ENCODE data around the gene SPDYC. TPM values are rescaled to one million over a fixed set of nuclear protein-coding genes. Genes with fewer than 3 reads are reported as not detected.

The SPDYC gene
- total RNA-seq, 1 experiment from 2014 or later = not detected

Other genes with a start within 250 kb of the SPDYC start
- gene PPP2R5B, start 245.5 kb upstream of the SPDYC start, total RNA-seq (2014; rRNA removed; shearing (Covaris generic); ENCODE audit: low replicate concordance) = 5.4 and 8.8 TPM in 2 replicates
- gene GPHA2, start 234.3 kb upstream of the SPDYC start, total RNA-seq (2014; rRNA removed; shearing (Covaris generic); ENCODE audit: low replicate concordance) = not detected in 2 replicates
- not detected in 2 replicates for gene MAJIN, start 198.1 kb upstream of the SPDYC start, total RNA-seq (2014; rRNA removed; shearing (Covaris generic); ENCODE audit: low replicate concordance)
- 1.3 TPM in 1 of 2 replicates, not detected in the other for gene BATF2, start 173.3 kb upstream of the SPDYC start, total RNA-seq (2014; rRNA removed; shearing (Covaris generic); ENCODE audit: low replicate concordance)
- 170 and 249 TPM in 2 replicates for gene ARL2, start 156.1 kb upstream of the SPDYC start, total RNA-seq (2014; rRNA removed; shearing (Covaris generic); ENCODE audit: low replicate concordance)
- gene SNX15, start 142.8 kb upstream of the SPDYC start, total RNA-seq (2014; rRNA removed; shearing (Covaris generic); ENCODE audit: low replicate concordance) = 11.2 and 18.5 TPM in 2 replicates
- gene SAC3D1, start 129.0 kb upstream of the SPDYC start, total RNA-seq (2014; rRNA removed; shearing (Covaris generic); ENCODE audit: low replicate concordance) = 42.1 and 54.8 TPM in 2 replicates
- not detected in 2 replicates for gene NAALADL1, start 111.7 kb upstream of the SPDYC start, total RNA-seq (2014; rRNA removed; shearing (Covaris generic); ENCODE audit: low replicate concordance)
- gene CDCA5, start 86.2 kb upstream of the SPDYC start, total RNA-seq (2014; rRNA removed; shearing (Covaris generic); ENCODE audit: low replicate concordance) = 42.5 and 43.5 TPM in 2 replicates
- 70.2 and 88.7 TPM in 2 replicates for gene ZFPL1, start 86.0 kb upstream of the SPDYC start, total RNA-seq (2014; rRNA removed; shearing (Covaris generic); ENCODE audit: low replicate concordance)
- gene VPS51, start 74.0 kb upstream of the SPDYC start, total RNA-seq (2014; rRNA removed; shearing (Covaris generic); ENCODE audit: low replicate concordance) = 60.9 and 117 TPM in 2 replicates
- gene TM7SF2, start 58.4 kb upstream of the SPDYC start, total RNA-seq (2014; rRNA removed; shearing (Covaris generic); ENCODE audit: low replicate concordance) = 3.5 and 10.9 TPM in 2 replicates
- gene ZNHIT2, start 52.5 kb upstream of the SPDYC start, total RNA-seq (2014; rRNA removed; shearing (Covaris generic); ENCODE audit: low replicate concordance) = 12.0 and 14.4 TPM in 2 replicates
- 283 and 364 TPM in 2 replicates for gene FAU, start 48.1 kb upstream of the SPDYC start, total RNA-seq (2014; rRNA removed; shearing (Covaris generic); ENCODE audit: low replicate concordance)
- 74.4 and 79.4 TPM in 2 replicates for gene MRPL49, start 47.9 kb upstream of the SPDYC start, total RNA-seq (2014; rRNA removed; shearing (Covaris generic); ENCODE audit: low replicate concordance)
- 0.91 and 18.3 TPM in 2 replicates for gene SYVN1, start 35.7 kb upstream of the SPDYC start, total RNA-seq (2014; rRNA removed; shearing (Covaris generic); ENCODE audit: low replicate concordance)
- 99.3 and 167 TPM in 2 replicates for gene CAPN1, start 11.7 kb downstream of the SPDYC start, total RNA-seq (2014; rRNA removed; shearing (Covaris generic); ENCODE audit: low replicate concordance)
- gene POLA2, start 91.7 kb downstream of the SPDYC start, total RNA-seq (2014; rRNA removed; shearing (Covaris generic); ENCODE audit: low replicate concordance) = 4.6 and 8.9 TPM in 2 replicates
- 10.3 and 19.1 TPM in 2 replicates for gene CDC42EP2, start 144.6 kb downstream of the SPDYC start, total RNA-seq (2014; rRNA removed; shearing (Covaris generic); ENCODE audit: low replicate concordance)
- gene DPF2, start 163.6 kb downstream of the SPDYC start, total RNA-seq (2014; rRNA removed; shearing (Covaris generic); ENCODE audit: low replicate concordance) = 57.9 and 78.1 TPM in 2 replicates
- 0.36 and 2.2 TPM in 2 replicates for gene TIGD3, start 184.5 kb downstream of the SPDYC start, total RNA-seq (2014; rRNA removed; shearing (Covaris generic); ENCODE audit: low replicate concordance)
- gene SLC25A45, start 212.4 kb downstream of the SPDYC start, total RNA-seq (2014; rRNA removed; shearing (Covaris generic); ENCODE audit: low replicate concordance) = 1.9 TPM in 2 replicates
- gene FRMD8, start 216.4 kb downstream of the SPDYC start, total RNA-seq (2014; rRNA removed; shearing (Covaris generic); ENCODE audit: low replicate concordance) = 25.9 and 44.1 TPM in 2 replicates

Data from MG63 (cell line).